Skeletal muscle tissue (tissue), 4 donors: ENCODE results near the gene AFG1L. TPM values are rescaled to one million over a fixed set of nuclear protein-coding genes. Genes with fewer than 3 reads are reported as not detected.
"Not testable (repeated sequence)": the region's sequence is repeated elsewhere in the genome, so short reads cannot be mapped to it uniquely, and the experiment has no call there.

Experiments
- H3K27ac ChIP-seq: one replicate; pipeline ENCODE4 v1.7.0; 2013; ENCODE audit warnings: mild to moderate bottlenecking, low read depth, low read length, inconsistent platforms
- H3K27me3 ChIP-seq, 3 donors: one replicate each; pipeline ENCODE4 v1.7.0; 2013; ENCODE audit warnings: low read length in 3 of 3; ENCODE audit not compliant: control insufficient read depth in 3 of 3, insufficient read depth in 3 of 3
- H3K36me3 ChIP-seq, 3 donors: one replicate each; pipeline ENCODE4 v1.7.0; 2013; ENCODE audit warnings: low read length in 3 of 3; ENCODE audit not compliant: control insufficient read depth in 3 of 3, insufficient read depth in 3 of 3
- H3K4me1 ChIP-seq, 3 donors: one replicate each; pipeline ENCODE4 v1.7.0; 2013; ENCODE audit warnings: low read length in 3 of 3, mild to moderate bottlenecking in 3 of 3; ENCODE audit not compliant: control insufficient read depth in 3 of 3, insufficient read depth in 3 of 3
- H3K4me3 ChIP-seq, 3 donors: one replicate each; pipeline ENCODE4 v1.7.0; 2013; ENCODE audit warnings: low read length in 3 of 3
- H3K9ac ChIP-seq, 3 donors: one replicate each; pipeline ENCODE4 v1.7.0; 2013; ENCODE audit warnings: low read length in 3 of 3, mild to moderate bottlenecking in 3 of 3, moderate library complexity in 2 of 3, low read depth in 1 of 3
- H3K9me3 ChIP-seq, 3 donors: one replicate each; pipeline ENCODE4 v1.7.0; 2013; ENCODE audit warnings: low read length in 3 of 3; ENCODE audit not compliant: control insufficient read depth in 3 of 3
- total RNA-seq: library from RNA; depleted of rRNA; stranded (reverse); fragments of >200 nt; gene quantifications from one replicate; pipeline ENCODE4 v1.2.3, GENCODE V29; 2014
- donor health status: Osteomylitis.

AFG1L gene
- total RNA-seq, 1 donor from 2014 or later = 5.2 TPM

GRCh38 chr6:108389190-108389589 is 94.3 kb downstream of the AFG1L start:
- H3K4me3 ChIP-seq, H3K27me3 ChIP-seq, H3K36me3 ChIP-seq, H3K27ac ChIP-seq, H3K9me3 ChIP-seq, H3K4me1 ChIP-seq, H3K9ac ChIP-seq: not testable (repeated sequence)

GRCh38 chr6:108395297-108395696 is 100.4 kb downstream of the AFG1L start:
- no peaks in the 10 kb centered on the region for H3K9me3 ChIP-seq
- no peaks in the 10 kb centered on the region for H3K27me3 ChIP-seq
- no peak overlapping the region for H3K27ac ChIP-seq
- no peaks in the 10 kb centered on the region for H3K4me1 ChIP-seq
- H3K36me3 ChIP-seq = no peaks in the 10 kb centered on the region
- no peak overlapping the region for H3K4me3 ChIP-seq
- no peak overlapping the region for H3K9ac ChIP-seq

GRCh38 chr6:108403236-108403635 is 108.4 kb downstream of the AFG1L start:
- Histone ChIP-seq H3K4me1 (peaks cover 0 to 4% (median 0%) of the 10 kb centered on the region in 3 donors), H3K4me3 (no peak overlapping the region), H3K36me3 (no peaks in the 10 kb centered on the region), H3K27ac (no peak overlapping the region), H3K9me3 (no peaks in the 10 kb centered on the region), H3K9ac (no peak overlapping the region), H3K27me3 (no peaks in the 10 kb centered on the region)

- Histone ChIP-seq H3K4me1 (peaks cover 0 to 4% (median 0%) of the 10 kb centered on the region in 3 donors), H3K27ac (no peak overlapping the region), H3K4me3 (no peak overlapping the region), H3K36me3 (no peaks in the 10 kb centered on the region), H3K27me3 (no peaks in the 10 kb centered on the region), H3K9ac (no peak overlapping the region), H3K9me3 (no peaks in the 10 kb centered on the region)
Measured at GRCh38 chr6:108406943-108407342, 112.1 kb downstream of the AFG1L start.

- Histone ChIP-seq H3K4me3 (no peak overlapping the region), H3K4me1 (peaks cover 0 to 4% (median 0%) of the 10 kb centered on the region in 3 donors), H3K27me3 (no peaks in the 10 kb centered on the region), H3K27ac (no peak overlapping the region), H3K9me3 (no peaks in the 10 kb centered on the region), H3K9ac (no peak overlapping the region), H3K36me3 (no peaks in the 10 kb centered on the region)
Measured at GRCh38 chr6:108407904-108408827, 113.3 kb downstream of the AFG1L start.

GRCh38 chr6:108408861-108409260 is 114.0 kb downstream of the AFG1L start:
- Histone ChIP-seq H3K9ac (no peak overlapping the region), H3K36me3 (no peaks in the 10 kb centered on the region), H3K27me3 (no peaks in the 10 kb centered on the region), H3K4me1 (peaks cover 0 to 4% (median 0%) of the 10 kb centered on the region in 3 donors), H3K27ac (no peak overlapping the region), H3K4me3 (no peak overlapping the region), H3K9me3 (no peaks in the 10 kb centered on the region)

GRCh38 chr6:108416047-108416833 is 121.4 kb downstream of the AFG1L start:
- not testable (repeated sequence) for H3K27ac ChIP-seq, H3K36me3 ChIP-seq, H3K9me3 ChIP-seq, H3K4me3 ChIP-seq, H3K4me1 ChIP-seq, H3K27me3 ChIP-seq, H3K9ac ChIP-seq

- H3K36me3 ChIP-seq = no peaks in the 10 kb centered on the region
- H3K4me3 ChIP-seq = no peak overlapping the region
- no peaks in the 10 kb centered on the region for H3K4me1 ChIP-seq
- no peaks in the 10 kb centered on the region for H3K9me3 ChIP-seq
- H3K9ac ChIP-seq = no peak overlapping the region
- no peak overlapping the region for H3K27ac ChIP-seq
- H3K27me3 ChIP-seq = no peaks in the 10 kb centered on the region
Measured at GRCh38 chr6:108417027-108417426, 122.2 kb downstream of the AFG1L start.

GRCh38 chr6:108419474-108419873 is 124.6 kb downstream of the AFG1L start:
- Histone ChIP-seq H3K4me1 (no peaks in the 10 kb centered on the region), H3K9ac (no peak overlapping the region), H3K9me3 (no peaks in the 10 kb centered on the region), H3K27me3 (no peaks in the 10 kb centered on the region), H3K27ac (no peak overlapping the region), H3K36me3 (no peaks in the 10 kb centered on the region), H3K4me3 (no peak overlapping the region)
